Adrenal gland (tissue), 5 donors: Measurements from ENCODE around the gene SNPH.

Source experiments
- CTCF ChIP-seq, 6 experiments: fragments of 450-650 bp in 4 of 6; fragments of 200-600 bp in 2 of 6; sonication (generic) in 1 of 6; IDR thresholded peaks; 1 replicate in 5 of 6; 2 replicates in 1 of 6; pipeline versions ENCODE4 v1.5.1 to v1.8.0; 2016 to 2021; ENCODE audit warnings: antibody characterized with exemption in 6 of 6, mild to moderate bottlenecking in 2 of 6, moderate library complexity in 1 of 6
- POLR2A ChIP-seq, 2 donors: fragments of 450-650 bp; IDR thresholded peaks; one replicate each; pipeline ENCODE4 v1.6.1; 2017; ENCODE audit warnings: antibody characterized with exemption in 2 of 2, mild to moderate bottlenecking in 2 of 2, moderate library complexity in 1 of 2
- donor health status: DM: no; HTN: no; CAD: no.

DNA sequence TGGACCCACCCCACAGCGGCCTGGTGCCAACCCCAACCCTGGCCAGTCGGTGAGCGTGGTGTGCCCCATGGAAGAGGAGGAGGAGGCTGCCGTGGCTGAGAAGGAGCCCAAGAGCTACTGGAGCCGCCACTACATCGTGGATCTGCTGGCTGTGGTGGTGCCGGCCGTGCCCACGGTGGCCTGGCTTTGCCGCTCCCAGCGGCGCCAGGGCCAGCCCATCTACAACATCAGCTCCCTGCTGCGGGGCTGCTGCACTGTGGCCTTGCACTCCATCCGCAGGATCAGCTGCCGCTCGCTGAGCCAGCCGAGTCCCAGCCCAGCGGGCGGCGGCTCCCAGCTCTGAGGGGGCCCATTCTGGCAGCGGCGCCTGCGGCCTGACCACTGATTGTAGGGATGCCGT, 39.6 kb downstream of the SNPH start:
- TF ChIP-seq CTCF (IDR thresholded peaks at IDR 0.05) (no peak), POLR2A (IDR thresholded peaks at IDR 0.05) (no peak)
